GM13976 (cell line): ENCODE measurements around the gene EFEMP1.

ENCODE experiments used
- DNase-seq: peaks from one replicate; pipeline ENCODE4 v3.0.0; 2012; ENCODE audit warnings: low spot score
- CTCF ChIP-seq: IDR thresholded peaks from 2 replicates; pipeline ENCODE4 v1.5.1; 2012; ENCODE audit warnings: borderline replicate concordance, mild to moderate bottlenecking; ENCODE audit not compliant: insufficient read depth; ENCODE audit errors: extremely low read depth, missing control alignments, control extremely low read depth
- in situ Hi-C: fragments of 300-500 bp; cut with MboI; formaldehyde crosslinking; loops from one replicate; pipeline ENCODE4 v1.12.0; 2022; ENCODE audit warnings: low sequenced_read_pairs, mixed read lengths, inconsistent platforms; ENCODE audit not compliant: unreplicated experiment

Gene EFEMP1

GRCh38 chr2:55906993-55907392 is 16.6 kb downstream of the EFEMP1 start:
- DNase-seq = no peak
- in situ Hi-C loops = no loop called here
- TF ChIP-seq CTCF = no peak

- DNase-seq = no peak
- no peak for TF ChIP-seq CTCF
- in situ Hi-C loops = no loop called here
Observed at GRCh38 chr2:55903727-55904126, 19.9 kb downstream of the EFEMP1 start.

- in situ Hi-C loops = no loop called here
- TF ChIP-seq CTCF = no peak
- DNase-seq = no peak
Observed at GRCh38 chr2:55902971-55903370, 20.6 kb downstream of the EFEMP1 start.

GRCh38 chr2:55902429-55902828 is 21.2 kb downstream of the EFEMP1 start:
- no peak for TF ChIP-seq CTCF
- DNase-seq = no peak
- in situ Hi-C loops = no loop called here

- no peak for DNase-seq
- in situ Hi-C loops = no loop called here
- no peak for TF ChIP-seq CTCF
Observed at GRCh38 chr2:55901941-55902340, 21.6 kb downstream of the EFEMP1 start.

GRCh38 chr2:55901322-55901721 is 22.3 kb downstream of the EFEMP1 start:
- no peak for DNase-seq
- in situ Hi-C loops = no loop called here
- TF ChIP-seq CTCF = no peak

GRCh38 chr2:55899881-55900280 is 23.7 kb downstream of the EFEMP1 start:
- no peak for DNase-seq
- in situ Hi-C loops = no loop called here
- no peak for TF ChIP-seq CTCF
